GM12878 (cell line): Measurements from ENCODE around the gene MYL1. TPM values are rescaled to one million over a fixed set of nuclear protein-coding genes. Genes with fewer than 3 reads are reported as not detected.

Source experiments
- ATAC-seq: fragments of 200-7000 bp; cut with Tn5 transposase; 3 replicates; pipeline ENCODE4 v1.9.1; 2020; ENCODE audit warnings: mild to moderate bottlenecking, moderate library complexity
- BruUV-seq: library from RNA; stranded (reverse); fragments of 400-500 nt; replicated peaks from 2 replicates; lab custom pipeline; 2021; lab: Mats Ljungman, UMichigan
- CTCF ChIA-PET: fragments of 300-600 bp; sonication (Branson Sonifier 250); formaldehyde crosslinking; extraction: SDS; loops from one replicate; lab custom pipeline; 2021; ENCODE audit warnings: inconsistent platforms; lab: Yijun Ruan, JAX
- POLR2A ChIA-PET: fragments of 350-600 bp; formaldehyde crosslinking; extraction: SDS; loops from one replicate; lab custom pipeline; 2021; ENCODE audit warnings: inconsistent platforms; lab: Charles Lee
- RAD21 ChIA-PET: fragments of 300-600 bp; sonication (Branson Sonifier 250); formaldehyde crosslinking; loops from one replicate; lab custom pipeline; 2023; ENCODE audit warnings: antibody characterized with exemption; ENCODE audit not compliant: unreplicated experiment; lab: Charles Lee
- SMC1A ChIA-PET: fragments of 300-600 bp; sonication (Branson Sonifier 250); formaldehyde crosslinking; loops from one replicate; lab custom pipeline; 2023; ENCODE audit not compliant: unreplicated experiment, uncharacterized antibody; lab: Charles Lee
- DNase-seq: peaks from one replicate; pipeline ENCODE4 v3.0.0-alpha.2; 2011; ENCODE audit warnings: low read depth, low spot score
- FAIRE-seq: peaks from 3 replicates; lab custom pipeline; 2011; peaks lifted over from hg19 to GRCh38; lab: Jason Lieb, UNC
- H2AFZ ChIP-seq: 2 replicates; pipeline ENCODE4 v1.6.0; 2011; ENCODE audit warnings: low read depth, low read length, control low read depth; ENCODE audit not compliant: control insufficient read depth
- H3K27ac ChIP-seq: 2 replicates; pipeline ENCODE4 v1.5.1; 2011; ENCODE audit warnings: control low read depth; ENCODE audit not compliant: control insufficient read depth, insufficient read depth
- H3K27me3 ChIP-seq, 2 experiments: replicated peaks in 1 of 2; 2 replicates each; pipeline versions ENCODE4 v1.6.0 to v1.6.1; 2011; ENCODE audit warnings: low read length in 1 of 2; ENCODE audit not compliant: control insufficient read depth in 2 of 2, insufficient read depth in 2 of 2
- H3K36me3 ChIP-seq, 2 experiments: 2 replicates each; pipeline ENCODE4 v1.5.1; 2011; ENCODE audit warnings: low read length in 1 of 2; ENCODE audit not compliant: control insufficient read depth in 2 of 2, insufficient read depth in 2 of 2
- H3K4me1 ChIP-seq: 2 replicates; pipeline ENCODE4 v1.6.1; 2011; ENCODE audit warnings: mild to moderate bottlenecking, low read length, moderate library complexity, mixed read lengths; ENCODE audit not compliant: control insufficient read depth, insufficient read depth
- H3K4me2 ChIP-seq: 2 replicates; pipeline ENCODE4 v1.6.0; 2011; ENCODE audit warnings: control low read depth; ENCODE audit not compliant: control insufficient read depth, insufficient read depth
- H3K4me3 ChIP-seq: fragments of 200-600 bp; sonication (generic); 2 replicates; pipeline ENCODE4 v1.5.1; 2016
- H3K79me2 ChIP-seq: 2 replicates; pipeline ENCODE4 v1.6.0; 2011; ENCODE audit warnings: low read length; ENCODE audit not compliant: control insufficient read depth, insufficient read depth
- H3K9ac ChIP-seq: 2 replicates; pipeline ENCODE4 v1.8.0; 2011; ENCODE audit warnings: low read length, control low read depth, mixed read lengths; ENCODE audit not compliant: control insufficient read depth, insufficient read depth
- H3K9me3 ChIP-seq: replicated peaks from 3 replicates; pipeline ENCODE4 v1.5.1; 2011; ENCODE audit warnings: mild to moderate bottlenecking, low read length; ENCODE audit not compliant: control insufficient read depth, insufficient read depth
- H4K20me1 ChIP-seq: 2 replicates; pipeline ENCODE4 v1.6.0; 2011; ENCODE audit not compliant: control insufficient read depth, insufficient read depth
- ATF3 ChIP-seq: IDR thresholded peaks from 2 replicates; pipeline ENCODE4 v1.6.1; 2011; ENCODE audit warnings: low read depth, mild to moderate bottlenecking, low read length, moderate library complexity, borderline replicate concordance; ENCODE audit errors: extremely low read depth
- ATF7 ChIP-seq: fragments of 450-650 bp; IDR thresholded peaks from 2 replicates; pipeline ENCODE4 v1.6.1; 2016; ENCODE audit warnings: low read depth, mild to moderate bottlenecking
- CBX5 ChIP-seq: sonication (generic); IDR thresholded peaks from 2 replicates; pipeline ENCODE4 v1.6.1; 2016; ENCODE audit warnings: low read depth, moderate library complexity, mild to moderate bottlenecking, inconsistent platforms
- DPF2 ChIP-seq: fragments of 450-650 bp; IDR thresholded peaks from 2 replicates; pipeline ENCODE4 v1.6.1; 2017; ENCODE audit warnings: mild to moderate bottlenecking
- GABPA ChIP-seq: IDR thresholded peaks from 2 replicates; pipeline ENCODE4 v1.6.1; 2014; ENCODE audit warnings: antibody characterized with exemption, low read depth, mild to moderate bottlenecking, inconsistent platforms
- HDAC6 ChIP-seq: fragments of 200-600 bp; sonication (generic); IDR thresholded peaks from one replicate; pipeline ENCODE4 v1.8.0; 2017; ENCODE audit warnings: antibody characterized with exemption; ENCODE audit not compliant: unreplicated experiment
- MTA2 ChIP-seq: fragments of 450-650 bp; IDR thresholded peaks from 2 replicates; pipeline ENCODE4 v1.6.1; 2016; ENCODE audit warnings: low read depth, mild to moderate bottlenecking, moderate library complexity
- PRDM15 ChIP-seq: fragments of 450-650 bp; formaldehyde crosslinking; IDR thresholded peaks from 2 replicates; pipeline ENCODE4 v1.4.0; 2020; ENCODE audit warnings: mild to moderate bottlenecking, moderate library complexity
- RAD51 ChIP-seq: fragments of 450-650 bp; IDR thresholded peaks from 2 replicates; pipeline ENCODE4 v1.6.1; 2016; ENCODE audit warnings: moderate library complexity, mild to moderate bottlenecking, inconsistent platforms
- SUZ12 ChIP-seq: fragments of 200-600 bp; sonication (generic); IDR thresholded peaks from one replicate; pipeline ENCODE4 v1.6.1; 2018; ENCODE audit warnings: antibody characterized with exemption, mild to moderate bottlenecking; ENCODE audit not compliant: unreplicated experiment
- TAF1 ChIP-seq: IDR thresholded peaks from 2 replicates; pipeline ENCODE4 v1.6.1; 2011; ENCODE audit warnings: mild to moderate bottlenecking, low read depth, low read length, borderline replicate concordance
- WGBS: methylation state at CpG from one replicate; pipeline ENCODE4 v1.1.6; 2016; ENCODE audit warnings: low lambda C conversion rate; ENCODE audit not compliant: insufficient replicate concordance, insufficient coverage; ENCODE audit errors: missing lambda C conversion rate; 5-methylcytosine and 5-hydroxymethylcytosine counted together
- in situ Hi-C: fragments of 300-500 bp; cut with MboI; formaldehyde crosslinking; loops from 9 replicates; pipeline ENCODE4 v1.14.3; 2018; ENCODE audit warnings: mixed read lengths
- intact Hi-C: fragments of 100-400 bp; cut with micrococcal nuclease; formaldehyde crosslinking; loops from one replicate; pipeline ENCODE4 v1.14.2; 2022; ENCODE audit not compliant: unreplicated experiment
- polyA plus RNA-seq, 11 experiments: library from polyadenylated mRNA; depleted of rRNA in 4 of 11; unstranded in 6 of 11; stranded (reverse) in 5 of 11; fragments of >200 nt; fragmentation: Nextera tagmentation in 4 of 11; fragmentation: Illumina TruSeq in 1 of 11; extraction: Ambion mirVana in 4 of 11; extraction: Trizol in 1 of 11; gene quantifications; 1 replicate in 1 of 11; 2 replicates in 10 of 11; pipeline versions ENCODE4 v1.2.1 to v1.2.3, GENCODE V29; 2011 to 2016; ENCODE audit warnings: inconsistent platforms in 2 of 11, missing spikeins in 2 of 11, low read depth in 1 of 11
- total RNA-seq, 4 experiments: library from RNA; depleted of rRNA in 3 of 4; stranded (reverse); fragments of >200 nt in 3 of 4; fragmentation: Illumina TruSeq in 1 of 4; extraction: Trizol in 1 of 4; gene quantifications; 2 replicates each; pipeline versions ENCODE4 v1.2.1 to v1.2.3, GENCODE V29; 2013 to 2021
- TF ChIP-seq, protein P1 (sequence below): IDR thresholded peaks from 2 replicates; pipeline ENCODE4 v1.6.1; 2012; ENCODE audit warnings: low read depth, low read length, improper control_type of control experiment

The MYL1 gene
- total and polyA plus RNA-seq, 10 of the 15 experiments (the other 5 are each of a cell fraction or from before 2014, with no cell fraction given) = 0.43 TPM; not detected in 9

GRCh38 chr2:210267698-210268097 is 47.3 kb downstream of the MYL1 start:
- Histone ChIP-seq H3K4me3 (no peak overlapping the region), H4K20me1 (no peaks in the 10 kb centered on the region), H3K27ac (no peak overlapping the region), H3K36me3 (no peaks in the 10 kb centered on the region), H2AFZ (no peak overlapping the region), H3K9me3 (no peaks in the 10 kb centered on the region), H3K9ac (no peak overlapping the region), H3K79me2 (no peaks in the 10 kb centered on the region), H3K27me3 (no peaks in the 10 kb centered on the region), H3K4me1 (no peaks in the 10 kb centered on the region), H3K4me2 (no peak overlapping the region)
- DNase-seq (no peak), ATAC-seq (peak; percentile 38; the same call in 2 of the 3 replicates), FAIRE-seq (no peak)
- in situ Hi-C loops (no loop called here), intact Hi-C loops (no loop called here)
- TF ChIP-seq RAD51 = no peak
- TF ChIP-seq, protein P1, sequence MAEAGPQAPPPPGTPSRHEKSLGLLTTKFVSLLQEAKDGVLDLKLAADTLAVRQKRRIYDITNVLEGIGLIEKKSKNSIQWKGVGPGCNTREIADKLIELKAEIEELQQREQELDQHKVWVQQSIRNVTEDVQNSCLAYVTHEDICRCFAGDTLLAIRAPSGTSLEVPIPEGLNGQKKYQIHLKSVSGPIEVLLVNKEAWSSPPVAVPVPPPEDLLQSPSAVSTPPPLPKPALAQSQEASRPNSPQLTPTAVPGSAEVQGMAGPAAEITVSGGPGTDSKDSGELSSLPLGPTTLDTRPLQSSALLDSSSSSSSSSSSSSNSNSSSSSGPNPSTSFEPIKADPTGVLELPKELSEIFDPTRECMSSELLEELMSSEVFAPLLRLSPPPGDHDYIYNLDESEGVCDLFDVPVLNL = no peak
- no peak for TF ChIP-seq ATF3
- TF ChIP-seq MTA2 = 0 out of 2 replicates have a peak, but pooled peaks have one; percentile 20
- TF ChIP-seq TAF1 = no peak
- TF ChIP-seq GABPA = no peak
- TF ChIP-seq HDAC6 = no peak
- TF ChIP-seq SUZ12 = no peak
- no peak for TF ChIP-seq CBX5
- TF ChIP-seq DPF2 = 0 out of 2 replicates have a peak, but pooled peaks have one; percentile 25
- no peak for TF ChIP-seq ATF7
- TF ChIP-seq PRDM15 (CRISPR knock-in tag) = no peak
- CTCF ChIA-PET = interaction anchor here (0.6 to 1.3 kb wide), 3 partner anchors 10 to 195 kb away, joined by 3 to 4 read pairs (median 3); no protein-coding TSS in a partner anchor
- 0% methylated on average over 1 of the region's 1 CpG for WGBS
- SMC1A ChIA-PET = interaction anchor here (1.5 kb wide), 1 partner anchor 15 kb away, joined by 3 read pairs; no protein-coding TSS in a partner anchor
- POLR2A ChIA-PET = no interaction called here
- RAD21 ChIA-PET = interaction anchor here (0.9 kb wide), 1 partner anchor 17 kb away, joined by 3 read pairs; no protein-coding TSS in a partner anchor
- BruUV-seq = no TSS peak
